HPDE6-E6E7 (cell line): ENCODE results near the gene ELF3.
"Not testable (repeated sequence)": the region's sequence is repeated elsewhere in the genome, so short reads cannot be mapped to it uniquely, and the experiment has no call there.

Experiments used
- DNase-seq: peaks from one replicate; pipeline ENCODE4 v3.0.0; 2011; ENCODE audit warnings: missing footprints; ENCODE audit errors: extremely low spot score

Gene ELF3

DNA sequence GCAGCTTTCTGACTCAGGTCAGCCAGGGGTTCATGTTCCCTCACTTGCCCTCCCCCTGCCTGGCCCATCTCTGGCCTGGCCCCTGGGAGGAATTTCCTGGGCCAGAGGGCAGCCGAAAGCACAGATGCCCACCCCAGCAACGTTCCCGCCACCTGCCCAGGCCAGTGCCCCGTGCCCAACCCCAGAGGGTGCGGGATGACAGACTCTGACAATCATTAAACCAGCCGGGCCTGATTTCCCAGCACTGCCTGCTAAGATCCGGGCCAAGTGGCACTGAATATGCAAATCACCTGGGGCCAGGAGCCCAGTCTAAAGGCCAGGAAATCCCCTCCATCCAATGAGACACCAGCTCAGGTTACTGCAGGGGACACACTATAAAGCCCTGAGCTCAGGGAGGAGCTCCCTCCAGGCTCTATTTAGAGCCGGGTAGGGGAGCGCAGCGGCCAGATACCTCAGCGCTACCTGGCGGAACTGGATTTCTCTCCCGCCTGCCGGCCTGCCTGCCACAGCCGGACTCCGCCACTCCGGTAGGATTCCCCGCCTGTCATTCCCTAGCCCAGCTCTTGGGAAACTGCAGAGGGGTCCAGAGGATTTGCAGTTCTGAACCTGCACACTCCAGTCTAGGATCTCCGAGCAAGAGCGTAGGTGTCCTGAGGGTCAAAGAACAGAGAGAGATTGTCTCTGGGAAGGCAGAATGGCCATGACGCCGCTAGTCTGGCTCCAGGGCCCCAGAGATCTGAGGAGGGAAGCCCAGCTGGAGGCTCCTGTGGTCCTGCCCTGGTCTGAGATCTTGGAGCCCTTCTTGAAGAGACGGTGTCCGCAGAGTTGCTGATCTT lies at the start of gene ELF3:
TSS of gene ELF3 (plus strand) at position 408 of the 836 bp plus-strand sequence. CDS start 550 bp downstream, outside the sequence.
- peak; percentile 89 for DNase-seq

DNA sequence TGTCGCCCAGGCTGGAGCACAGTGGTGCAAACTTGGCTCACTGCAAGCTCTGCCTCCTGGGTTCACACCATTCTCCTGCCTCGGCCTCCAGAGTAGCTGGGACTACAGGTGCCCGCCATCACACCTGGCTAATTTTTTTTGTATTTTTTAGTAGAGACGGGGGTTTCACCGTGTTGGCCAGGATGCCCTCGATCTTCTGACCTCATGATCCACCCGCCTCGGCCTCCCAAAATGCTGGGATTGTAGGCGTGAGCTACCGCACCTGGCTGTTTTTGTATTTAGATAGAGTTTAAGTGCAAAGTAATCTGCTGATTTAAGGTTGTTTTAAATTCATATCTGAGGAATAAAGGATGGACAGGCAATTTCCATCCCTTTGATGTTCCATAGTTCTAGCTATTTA lies 48.0 kb upstream of the ELF3 start:
- DNase-seq: not testable (repeated sequence)

DNA sequence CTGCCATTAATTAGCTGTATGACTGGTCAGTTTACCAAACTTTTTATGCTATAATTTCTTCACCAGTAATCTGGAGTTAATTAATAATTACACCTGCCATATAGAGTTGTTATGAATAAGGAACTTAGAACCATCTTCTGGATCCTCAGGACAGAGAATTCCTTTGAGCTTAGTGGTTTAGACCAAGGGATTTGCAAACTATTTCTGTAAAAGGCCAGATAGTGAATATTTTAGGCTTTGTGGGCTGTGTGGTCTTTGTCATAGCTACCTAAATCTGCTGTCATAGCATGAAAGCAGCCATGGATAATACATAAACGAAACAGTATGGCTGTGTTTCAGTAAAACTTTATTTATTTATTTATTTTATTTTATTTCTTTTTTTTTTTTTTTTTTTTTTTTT lies 46.1 kb upstream of the ELF3 start:
- DNase-seq: no peak

DNA sequence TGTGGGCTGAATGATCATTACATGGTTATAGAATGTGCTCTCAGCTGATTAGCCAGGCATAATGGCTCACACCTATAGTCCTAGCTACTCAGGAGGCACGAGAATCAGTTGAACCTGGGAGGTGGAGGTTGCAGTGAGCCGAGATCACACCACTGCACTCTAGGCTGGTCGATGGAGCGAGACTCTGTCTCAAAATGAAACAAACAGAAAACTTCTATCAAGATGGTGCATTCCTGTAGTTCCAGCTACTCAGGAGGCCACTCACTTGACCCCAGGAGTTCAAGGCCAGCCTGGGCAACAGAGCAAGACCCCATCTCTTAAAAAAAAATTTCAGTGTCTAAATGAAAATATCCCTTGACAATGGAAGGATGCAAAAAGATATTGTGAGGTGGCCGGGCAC lies 44.2 kb upstream of the ELF3 start:
- no peak for DNase-seq

DNA sequence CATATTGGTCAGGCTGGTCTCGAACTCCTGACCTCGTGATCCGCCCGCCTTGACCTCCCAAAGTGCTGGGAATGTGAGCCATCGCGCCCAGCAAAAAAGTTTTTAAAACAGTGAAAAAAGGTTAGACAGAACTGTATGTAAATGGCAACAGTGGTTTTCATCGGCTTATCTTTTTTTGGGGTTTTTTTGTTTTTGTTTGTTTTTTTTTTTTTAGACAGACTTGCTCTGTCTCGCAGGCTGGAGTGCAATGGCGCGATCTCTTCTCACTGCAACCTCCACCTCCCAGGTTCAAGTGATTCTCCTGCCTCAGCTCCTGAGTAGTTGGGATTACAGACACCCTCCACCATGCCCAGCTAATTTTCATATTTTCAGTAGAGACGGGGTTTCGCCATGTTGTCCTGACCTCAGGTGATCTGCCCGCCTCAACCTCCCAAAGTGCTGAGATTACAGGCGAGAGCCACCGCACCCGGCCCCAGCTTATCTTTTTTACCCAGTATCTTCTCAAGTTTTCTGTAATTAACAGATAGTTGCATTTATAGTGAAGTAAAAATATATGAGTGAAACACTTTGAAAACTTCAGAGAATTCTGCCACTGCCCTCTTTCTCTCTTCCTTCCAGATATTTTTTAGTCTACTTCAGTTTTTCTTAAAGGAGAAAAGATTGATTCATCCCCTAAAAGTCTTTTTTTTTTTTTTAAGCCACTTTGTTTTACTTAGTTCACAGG lies 42.0 kb upstream of the ELF3 start:
- no peak for DNase-seq

DNA sequence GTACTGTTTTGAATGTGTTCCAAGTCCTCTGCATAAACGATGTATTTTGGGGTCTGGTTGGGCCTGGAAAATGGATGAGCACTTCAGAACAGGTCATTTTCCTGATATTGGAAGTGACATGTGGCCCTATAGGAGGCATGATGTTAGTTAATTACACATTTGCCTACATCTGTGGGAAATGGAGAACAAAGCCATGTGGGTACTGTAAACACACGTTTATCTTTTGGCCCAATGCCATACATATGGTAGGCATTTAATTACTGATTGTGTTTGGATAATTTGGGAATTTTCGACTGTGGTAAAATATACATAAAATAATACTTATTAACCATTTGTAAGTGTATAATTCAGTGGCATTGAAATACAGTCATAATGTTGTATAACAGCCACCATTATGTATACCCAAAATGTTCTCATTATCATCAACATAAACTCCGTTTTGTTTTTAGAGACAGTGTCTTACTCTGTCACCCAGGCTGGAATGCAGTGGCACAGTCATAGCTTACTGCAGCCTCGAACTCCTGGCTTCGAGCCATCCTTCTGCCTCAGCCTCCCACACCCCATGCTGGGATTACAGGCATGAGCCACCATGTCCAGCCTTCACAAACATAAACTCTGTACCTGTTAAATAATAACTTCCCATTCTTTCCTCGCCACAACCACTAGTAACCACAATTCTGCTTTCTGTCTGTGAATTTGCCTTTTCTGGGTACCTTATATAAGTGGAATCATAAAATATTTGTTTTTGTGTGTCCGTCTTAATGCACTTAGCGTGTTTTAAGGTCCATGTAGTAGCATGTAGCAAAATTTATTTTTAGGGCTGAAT lies 39.8 kb upstream of the ELF3 start:
- no peak for DNase-seq

DNA sequence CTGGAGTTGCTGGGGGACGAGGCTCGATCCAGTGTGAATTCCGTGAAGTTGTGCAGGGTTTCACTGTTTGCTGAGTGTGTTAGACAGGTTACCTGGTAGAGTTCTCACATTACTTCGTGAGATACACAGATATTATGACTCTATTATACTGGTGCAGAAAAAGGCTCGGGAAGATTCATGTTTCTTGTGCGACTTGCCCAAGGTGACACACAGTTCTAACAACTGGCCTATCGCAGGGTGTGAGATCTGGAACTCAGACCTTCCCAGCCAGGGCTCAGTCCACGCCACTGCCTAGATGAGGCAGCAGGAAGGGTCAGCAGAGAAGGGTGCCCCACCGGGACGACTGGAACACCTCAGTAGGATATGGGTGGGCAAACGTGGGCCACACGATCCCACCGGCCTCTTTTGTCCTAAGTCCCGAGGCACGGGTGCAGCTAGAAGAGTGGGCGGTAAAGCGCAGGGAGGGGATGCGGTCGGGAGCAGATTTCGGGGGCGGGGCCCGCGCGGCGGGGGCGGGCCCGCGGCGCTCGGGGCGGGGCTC lies 28.2 kb upstream of the ELF3 start:
- DNase-seq: no peak

DNA sequence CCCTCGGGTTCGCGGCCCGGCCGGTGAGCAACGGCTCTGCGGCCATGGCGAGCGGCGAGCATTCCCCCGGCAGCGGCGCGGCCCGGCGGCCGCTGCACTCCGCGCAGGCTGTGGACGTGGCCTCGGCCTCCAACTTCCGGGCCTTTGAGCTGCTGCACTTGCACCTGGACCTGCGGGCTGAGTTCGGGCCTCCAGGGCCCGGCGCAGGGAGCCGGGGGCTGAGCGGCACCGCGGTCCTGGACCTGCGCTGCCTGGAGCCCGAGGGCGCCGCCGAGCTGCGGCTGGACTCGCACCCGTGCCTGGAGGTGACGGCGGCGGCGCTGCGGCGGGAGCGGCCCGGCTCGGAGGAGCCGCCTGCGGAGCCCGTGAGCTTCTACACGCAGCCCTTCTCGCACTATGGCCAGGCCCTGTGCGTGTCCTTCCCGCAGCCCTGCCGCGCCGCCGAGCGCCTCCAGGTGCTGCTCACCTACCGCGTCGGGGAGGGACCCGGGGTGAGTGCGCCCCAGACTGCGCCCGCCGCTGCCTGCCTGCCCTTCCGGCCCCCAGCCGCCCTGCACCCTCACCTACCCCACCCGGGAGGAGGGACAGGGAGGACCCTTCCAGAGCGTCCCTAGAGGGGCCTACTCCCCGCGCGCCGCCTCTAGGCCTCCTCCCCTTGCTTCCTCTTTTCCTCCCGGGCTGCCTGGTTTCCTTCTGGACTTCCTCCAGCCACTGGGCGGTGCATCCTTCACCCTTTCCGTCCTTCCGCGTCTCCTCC lies 27.6 kb upstream of the ELF3 start, which contains the start of gene RNPEP:
TSS of gene RNPEP (plus strand) at position 26 of the 757 bp plus-strand sequence. CDS start at position 45, 19 bp downstream.
- DNase-seq: peak; percentile 77

DNA sequence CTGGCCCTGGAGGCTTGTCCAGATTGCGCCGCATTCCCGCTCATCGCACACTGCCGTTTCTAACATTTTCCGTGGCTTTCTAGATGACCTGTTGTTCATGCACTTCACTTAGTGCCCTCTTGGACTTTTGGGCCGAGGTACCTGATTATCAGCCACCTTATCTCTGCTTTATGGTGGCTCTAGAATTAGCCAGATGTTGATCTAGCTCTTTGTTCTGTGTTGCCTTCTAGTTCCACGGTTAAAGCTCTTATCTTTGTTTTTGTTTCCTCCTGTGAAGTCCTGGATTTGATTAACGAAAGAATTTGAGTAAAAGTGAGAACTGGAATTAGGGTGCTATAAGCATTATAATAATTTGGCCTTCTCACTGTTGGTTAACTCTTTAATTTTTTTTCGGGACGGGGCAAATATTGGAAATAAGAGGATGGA lies 27.0 kb upstream of the ELF3 start:
- no peak for DNase-seq

DNA sequence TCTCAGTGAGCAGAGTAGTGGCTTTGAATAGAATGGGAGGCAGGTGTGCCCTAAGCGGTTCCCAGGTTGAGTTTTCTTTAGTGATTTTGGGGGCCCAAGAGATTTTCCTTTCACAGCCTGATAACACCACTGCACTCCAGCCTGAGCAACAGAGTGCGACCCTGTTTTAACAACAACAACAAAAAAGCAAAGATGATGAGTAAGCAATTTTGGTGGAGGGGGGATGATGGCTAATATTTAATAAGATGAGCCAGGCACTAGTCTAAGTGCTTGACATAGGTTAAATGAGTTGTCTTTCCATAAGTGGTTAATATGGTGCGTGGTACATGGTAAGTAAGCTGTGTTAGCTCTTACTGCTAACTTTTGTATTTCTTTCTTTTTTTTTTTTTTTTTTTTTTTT lies 25.9 kb upstream of the ELF3 start:
- DNase-seq: no peak

DNA sequence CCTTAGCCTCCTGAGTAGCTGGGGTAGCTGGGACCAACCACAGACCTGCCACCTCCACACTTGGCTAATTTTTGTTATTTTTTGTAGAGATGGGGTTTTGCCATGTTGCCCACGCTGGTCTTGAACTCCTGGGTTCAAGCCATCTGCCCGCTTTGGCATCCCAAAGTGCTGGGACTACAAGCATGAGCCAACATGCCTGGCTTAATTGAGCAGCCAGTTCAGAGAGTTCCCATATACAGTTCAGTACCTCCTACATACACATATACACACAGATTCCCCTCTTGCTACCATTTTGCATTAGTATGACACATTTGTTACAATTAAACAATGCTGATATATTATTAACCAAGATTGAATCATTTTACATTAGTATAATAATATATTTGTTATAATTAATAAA lies 25.0 kb upstream of the ELF3 start:
- no peak for DNase-seq

DNA sequence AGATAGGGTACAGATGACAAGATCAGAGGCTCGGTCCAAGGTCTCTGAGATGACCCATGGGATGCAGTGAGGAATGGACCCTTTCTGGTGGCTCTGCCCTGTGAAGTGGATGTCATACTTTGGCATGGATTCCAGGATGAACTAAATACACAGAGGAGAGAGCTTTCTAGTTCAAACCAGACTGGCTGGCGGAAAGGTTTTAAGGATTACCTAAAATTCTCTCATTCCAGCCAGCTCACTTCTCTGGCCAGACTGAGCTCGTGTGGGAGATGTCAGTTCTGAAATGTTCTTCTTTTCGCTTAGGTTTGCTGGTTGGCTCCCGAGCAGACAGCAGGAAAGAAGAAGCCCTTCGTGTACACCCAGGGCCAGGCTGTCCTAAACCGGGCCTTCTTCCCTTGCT lies 21.8 kb upstream of the ELF3 start:
- no peak for DNase-seq

DNA sequence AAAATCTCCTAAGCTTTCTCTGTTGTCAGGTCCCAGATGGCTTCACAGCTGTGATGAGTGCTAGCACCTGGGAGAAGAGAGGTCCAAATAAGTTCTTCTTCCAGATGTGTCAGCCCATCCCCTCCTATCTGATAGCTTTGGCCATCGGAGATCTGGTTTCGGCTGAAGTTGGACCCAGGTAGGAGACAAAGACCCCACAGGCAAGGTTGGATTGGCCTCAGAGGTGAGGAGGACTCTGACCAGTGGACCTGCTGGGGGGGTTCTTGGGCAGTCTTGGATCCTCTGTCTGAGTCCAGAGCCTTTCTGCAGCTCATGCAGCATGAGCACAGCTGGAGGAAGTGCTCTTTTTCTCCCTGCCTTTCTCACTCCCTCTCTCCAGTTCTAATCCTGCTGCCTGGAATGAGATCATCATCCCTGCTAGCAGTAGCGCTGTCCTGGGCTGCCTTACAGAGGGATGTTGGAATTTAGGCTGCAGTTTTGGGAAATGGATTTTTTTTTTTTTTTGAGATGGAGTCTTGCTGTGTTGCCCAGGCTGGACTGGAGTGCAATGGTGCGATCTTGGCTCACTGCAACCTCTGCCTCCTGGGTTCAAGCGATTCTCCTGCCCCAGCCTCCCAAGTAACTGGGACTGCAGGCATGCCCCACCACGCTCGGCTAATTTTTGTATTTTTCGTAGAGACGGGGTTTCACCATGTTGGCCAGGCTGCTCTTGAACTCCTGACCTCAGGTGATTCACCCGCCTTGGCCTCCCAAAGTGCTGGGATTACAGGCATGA lies 20.8 kb upstream of the ELF3 start:
- DNase-seq: no peak

DNA sequence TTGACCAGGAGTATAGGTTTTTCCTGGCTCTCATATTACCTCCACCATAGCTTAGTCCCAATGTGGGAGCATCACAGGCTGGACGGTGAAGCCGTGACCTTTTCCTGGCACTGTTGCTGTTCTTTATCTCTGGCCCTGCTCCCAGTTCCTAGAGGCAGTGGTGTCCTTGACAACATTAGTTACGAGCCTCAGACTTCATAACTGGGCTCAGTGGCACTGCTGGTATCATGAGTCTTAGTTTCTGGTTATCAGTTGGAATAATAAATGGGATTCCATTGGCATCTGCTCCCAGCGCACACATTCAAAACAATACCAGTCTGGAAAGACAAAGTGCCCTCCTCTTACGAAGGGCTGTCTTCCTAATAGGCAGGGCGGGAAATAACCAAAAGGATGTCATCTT lies 20.0 kb upstream of the ELF3 start:
- DNase-seq: no peak

DNA sequence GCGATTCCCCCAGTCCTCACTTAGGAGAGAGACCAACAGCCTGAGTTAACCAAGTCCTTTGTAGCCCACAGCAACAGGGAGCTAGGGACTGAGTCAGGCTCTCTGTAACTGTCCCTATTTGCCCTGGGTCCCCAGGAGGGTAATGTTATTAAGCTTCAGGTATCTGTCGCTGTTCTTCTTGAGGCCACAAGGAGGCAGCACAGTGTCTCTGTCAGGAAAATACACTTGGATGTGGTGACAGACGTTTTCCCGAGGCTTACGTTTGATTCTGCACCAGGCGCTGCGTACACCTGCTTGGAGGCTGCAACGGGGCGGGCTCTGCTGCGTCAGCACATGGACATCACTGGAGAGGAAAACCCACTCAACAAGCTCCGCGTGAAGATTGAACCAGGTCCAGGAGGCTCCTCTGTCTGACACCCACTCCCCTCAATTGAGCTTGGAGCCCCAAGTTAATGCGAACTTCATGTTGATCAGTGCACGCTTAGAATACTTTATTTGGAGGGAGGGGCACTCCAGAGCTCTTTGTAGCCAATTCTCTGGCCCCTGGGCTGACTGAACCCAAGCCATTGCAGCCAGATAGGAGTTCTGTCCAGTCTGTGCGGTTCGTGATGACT lies 10.7 kb upstream of the ELF3 start:
- DNase-seq: no peak

DNA sequence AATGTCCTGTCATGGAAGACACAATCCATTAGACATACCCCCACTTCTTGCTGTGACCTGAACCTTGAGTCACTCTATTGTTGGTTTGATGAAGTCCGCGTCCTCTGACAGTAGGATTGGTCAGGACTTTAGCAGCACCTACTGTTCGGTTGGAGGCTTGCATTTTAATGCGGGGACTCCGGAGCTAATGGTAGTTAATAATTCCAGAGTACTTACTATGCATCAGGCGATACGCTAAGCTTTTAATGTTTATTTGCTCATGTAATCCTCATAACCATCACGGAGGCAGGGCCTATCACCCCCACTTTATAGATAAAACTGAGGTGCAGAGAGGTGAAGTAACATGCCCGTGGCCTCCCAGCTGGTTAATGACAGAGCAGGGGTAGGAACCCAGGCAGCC lies 7.9 kb upstream of the ELF3 start:
- DNase-seq: no peak

DNA sequence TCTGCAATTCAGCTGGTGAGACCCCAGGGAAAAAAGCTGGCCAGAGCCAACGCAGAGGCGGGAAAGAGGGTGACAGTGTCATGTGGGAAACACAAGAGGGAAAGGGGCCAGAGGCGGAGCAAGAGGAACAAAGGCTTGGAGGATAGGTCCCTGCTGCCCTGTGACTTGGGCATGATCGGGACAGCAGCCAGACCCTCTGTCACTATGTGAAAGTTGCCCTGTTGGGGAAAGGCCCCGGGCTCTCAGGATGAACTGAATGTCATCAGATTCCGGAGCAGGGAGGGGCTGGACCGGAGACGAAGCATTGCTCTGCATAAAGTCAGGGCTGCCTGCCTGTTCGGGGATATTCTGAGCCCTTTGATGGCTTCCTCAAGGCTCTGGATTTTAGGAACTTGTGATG lies 5.7 kb upstream of the ELF3 start:
- DNase-seq: no peak

DNA sequence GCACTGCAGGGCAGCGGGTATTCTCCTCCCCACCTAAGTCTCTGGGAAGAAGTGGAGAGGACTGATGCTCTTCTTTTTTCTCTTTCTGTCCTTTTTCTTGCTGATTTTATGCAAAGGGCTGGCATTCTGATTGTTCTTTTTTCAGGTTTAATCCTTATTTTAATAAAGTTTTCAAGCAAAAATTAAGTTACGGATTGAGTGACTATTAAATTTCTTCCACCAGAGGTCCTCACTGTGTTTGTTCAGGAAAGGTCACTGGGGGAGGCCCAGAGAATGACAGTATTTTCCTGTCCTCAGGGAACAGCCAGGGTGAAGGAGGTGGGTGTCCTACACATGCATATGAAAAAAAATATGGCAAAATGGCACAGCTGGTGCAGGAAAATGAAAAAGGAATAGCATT lies 4.4 kb upstream of the ELF3 start:
- DNase-seq: no peak

DNA sequence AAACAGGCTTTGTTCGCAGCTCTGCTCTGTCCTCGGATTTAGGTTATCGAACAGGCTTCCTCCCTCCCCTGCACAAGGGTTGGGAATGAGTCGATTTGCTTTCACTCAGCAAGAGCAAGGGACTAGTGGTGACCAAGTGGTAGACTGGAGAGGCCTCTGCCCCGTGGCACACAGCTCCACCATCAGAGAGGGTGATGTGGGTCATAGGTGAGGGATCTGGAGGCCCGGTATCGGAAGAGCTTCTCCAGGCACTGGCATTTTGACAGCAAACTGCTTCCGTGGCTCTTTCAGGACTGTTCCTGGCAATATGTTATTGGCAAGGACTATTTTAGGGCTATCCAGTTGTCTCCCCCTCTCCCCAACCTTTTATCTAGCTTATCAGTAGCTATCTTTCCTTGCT lies 3.1 kb upstream of the ELF3 start:
- no peak for DNase-seq
